HG03103 (cell line): ENCODE data around the gene KRTAP10-3.

Experiments
- ATAC-seq: cut with Tn5 transposase; IDR thresholded peaks from one replicate; pipeline ENCODE4 v1.9.1; 2021; ENCODE audit warnings: low read depth; ENCODE audit not compliant: unreplicated experiment

KRTAP10-3 gene

DNA sequence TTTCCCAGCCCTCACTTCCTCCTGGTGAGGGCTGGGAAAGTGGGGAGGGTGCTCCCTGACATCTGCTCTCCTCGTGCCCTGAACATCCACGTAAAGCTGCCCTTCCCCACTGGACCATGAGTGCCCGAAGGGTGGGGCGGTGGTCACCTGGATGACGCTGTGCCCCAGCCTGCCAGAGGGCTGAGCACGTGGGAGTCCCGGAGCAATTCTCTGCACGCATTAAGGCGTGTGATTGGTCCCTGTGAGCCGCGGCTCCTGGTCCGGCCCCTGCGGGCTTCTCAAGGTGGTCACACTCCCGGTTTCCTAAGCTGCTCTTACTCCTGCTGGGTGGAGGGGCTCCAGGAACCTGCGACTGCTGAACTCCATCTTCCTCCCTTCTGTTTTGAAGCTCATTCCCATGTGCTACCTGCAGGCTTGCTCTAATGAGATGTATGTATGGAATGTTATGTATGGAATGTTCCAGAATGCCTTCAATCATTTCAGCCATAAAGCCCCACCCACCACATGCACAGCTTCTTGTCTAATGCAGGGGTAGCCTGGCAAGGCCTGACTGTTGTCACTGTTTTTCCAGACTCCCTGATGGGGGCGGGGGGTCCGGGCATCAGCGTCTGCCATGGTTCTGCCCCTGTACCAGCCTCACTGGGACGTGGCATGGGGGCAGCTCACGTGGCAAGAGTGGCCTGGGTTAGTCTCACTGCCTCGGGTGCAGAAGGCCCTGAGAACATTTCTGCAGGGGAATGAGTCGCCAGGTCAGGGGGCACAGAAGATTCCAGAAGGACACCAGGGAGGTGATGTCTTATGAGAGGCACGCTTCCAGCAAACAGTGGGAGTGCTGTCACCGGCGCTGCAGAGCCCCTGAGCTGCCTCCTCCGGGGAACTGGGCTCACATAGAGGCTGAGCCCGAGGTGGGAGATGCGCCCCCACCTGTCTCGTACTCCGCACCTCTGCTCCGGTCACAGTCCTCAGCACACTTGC lies 38.0 kb downstream of the KRTAP10-3 start:
- ATAC-seq, result no peak

GRCh38 chr21:44519346-44520325 lies 39.0 kb downstream of the KRTAP10-3 start:
- ATAC-seq, result no peak

DNA sequence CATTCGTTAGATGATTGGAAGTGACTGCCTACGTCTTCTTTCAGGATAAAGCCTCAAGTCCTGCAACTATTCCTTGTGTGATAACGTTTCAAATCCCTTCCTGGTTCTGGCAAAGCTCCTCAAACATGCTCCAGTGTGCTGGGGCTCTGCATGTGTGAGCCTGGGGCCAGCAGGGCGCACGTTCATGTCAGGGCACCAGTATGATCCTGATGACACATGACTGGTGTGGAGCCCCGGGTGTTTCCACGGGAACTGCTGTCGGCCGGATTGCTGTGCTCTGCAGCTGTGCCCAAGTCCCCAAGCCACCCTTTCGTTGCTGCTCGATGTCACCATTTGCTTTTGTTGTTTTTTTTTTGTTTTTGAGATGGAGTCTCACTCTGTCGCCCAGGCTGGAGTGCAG lies 39.9 kb downstream of the KRTAP10-3 start:
- ATAC-seq, result no peak

- no peak for ATAC-seq
Measured at GRCh38 chr21:44517175-44517899, 41.3 kb downstream of the KRTAP10-3 start.

- ATAC-seq, result no peak
Measured at GRCh38 chr21:44516828-44517174, 41.8 kb downstream of the KRTAP10-3 start.

DNA sequence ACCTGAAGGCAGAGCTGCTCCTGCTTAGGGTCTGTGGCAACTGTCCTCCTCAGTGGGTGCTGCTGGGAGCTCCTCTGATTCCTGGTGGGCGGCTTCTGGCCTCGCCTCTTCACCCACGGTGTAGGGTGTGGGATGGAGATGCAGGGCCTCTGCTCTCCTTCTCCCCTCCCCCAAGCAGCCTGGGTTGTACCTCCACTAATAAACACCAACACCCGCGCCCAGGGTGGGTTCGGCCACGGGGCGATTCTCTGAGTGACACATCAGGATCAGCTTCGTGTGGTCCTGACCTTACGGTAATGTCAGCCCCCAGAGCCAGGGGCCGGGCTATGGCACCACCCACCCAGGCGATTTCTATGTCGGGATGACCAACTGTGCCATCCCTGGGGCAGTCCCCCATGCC lies 42.3 kb downstream of the KRTAP10-3 start:
- no peak for ATAC-seq

- no peak for ATAC-seq
Measured at GRCh38 chr21:44515359-44516165, 43.0 kb downstream of the KRTAP10-3 start.

DNA sequence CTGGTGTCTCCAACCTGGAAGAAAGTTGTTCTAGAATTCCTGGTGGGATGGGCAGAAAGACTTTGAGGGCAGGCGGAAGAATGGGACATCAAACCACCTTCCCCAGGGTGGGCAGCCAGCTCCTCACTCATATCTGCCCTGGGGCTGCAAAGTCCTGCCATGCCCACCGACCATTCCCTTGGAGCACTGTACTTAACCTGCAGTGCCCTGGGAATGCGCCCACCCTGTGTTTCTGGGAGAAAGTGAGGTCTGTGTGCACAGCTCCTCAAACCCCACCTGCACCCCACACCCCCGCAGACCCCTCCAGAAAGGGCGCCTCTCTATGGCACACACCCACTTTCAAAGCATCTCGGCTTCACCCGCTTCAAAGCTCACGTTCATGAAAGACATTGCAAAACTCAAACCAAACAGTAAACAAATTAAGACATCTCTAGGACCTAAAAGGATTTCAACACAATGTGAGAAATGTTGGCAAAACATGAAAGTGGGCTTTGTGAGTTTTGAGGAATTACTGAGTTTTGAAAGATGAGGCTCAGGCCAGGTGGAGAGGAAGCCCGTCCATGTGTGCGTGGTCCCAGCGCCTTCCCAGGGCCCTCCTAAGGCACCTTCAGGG lies 43.7 kb downstream of the KRTAP10-3 start:
- no peak for ATAC-seq

GRCh38 chr21:44514218-44514520 lies 44.4 kb downstream of the KRTAP10-3 start:
- no peak for ATAC-seq

GRCh38 chr21:44513389-44514217 lies 45.0 kb downstream of the KRTAP10-3 start:
- no peak for ATAC-seq

GRCh38 chr21:44512496-44513388 lies 45.9 kb downstream of the KRTAP10-3 start:
- no peak for ATAC-seq

GRCh38 chr21:44511938-44512275 lies 46.7 kb downstream of the KRTAP10-3 start:
- ATAC-seq, result no peak

GRCh38 chr21:44511219-44511937 lies 47.2 kb downstream of the KRTAP10-3 start:
- ATAC-seq, result no peak

DNA sequence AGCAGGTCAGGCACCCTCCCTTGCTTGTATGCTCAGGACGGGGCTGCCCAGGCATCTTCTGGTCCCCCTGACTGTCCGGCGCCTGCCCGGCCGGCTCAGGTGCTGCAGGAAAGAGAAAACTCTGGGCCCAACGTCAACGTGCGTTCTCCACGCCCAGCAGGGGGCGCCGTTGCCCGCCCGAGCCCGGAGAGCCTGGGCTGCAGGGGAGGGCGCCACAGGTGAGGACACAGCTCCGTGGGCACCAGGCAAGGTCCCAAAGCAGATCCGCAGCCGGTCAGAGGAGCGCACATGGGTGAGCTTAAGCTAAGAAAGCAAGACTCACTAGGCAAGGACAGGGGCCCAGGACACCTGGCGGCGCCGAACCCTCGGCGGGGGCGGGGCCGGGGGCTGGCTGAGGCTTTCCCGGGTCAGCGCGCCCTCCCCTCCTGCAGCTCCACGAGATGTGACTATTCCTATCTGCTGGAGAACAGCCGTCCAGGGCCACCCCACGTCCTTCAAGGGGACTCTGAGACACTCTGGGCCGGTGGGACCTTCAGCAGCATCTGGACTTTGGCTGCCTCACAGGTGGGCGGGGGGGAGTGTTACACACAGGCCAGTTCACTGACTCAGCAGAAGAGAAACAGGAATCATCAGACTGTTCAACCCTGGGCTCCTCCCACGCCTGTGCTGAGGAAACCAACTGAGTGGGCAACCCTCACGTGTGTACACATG lies 47.9 kb downstream of the KRTAP10-3 start:
- ATAC-seq, result no peak

DNA sequence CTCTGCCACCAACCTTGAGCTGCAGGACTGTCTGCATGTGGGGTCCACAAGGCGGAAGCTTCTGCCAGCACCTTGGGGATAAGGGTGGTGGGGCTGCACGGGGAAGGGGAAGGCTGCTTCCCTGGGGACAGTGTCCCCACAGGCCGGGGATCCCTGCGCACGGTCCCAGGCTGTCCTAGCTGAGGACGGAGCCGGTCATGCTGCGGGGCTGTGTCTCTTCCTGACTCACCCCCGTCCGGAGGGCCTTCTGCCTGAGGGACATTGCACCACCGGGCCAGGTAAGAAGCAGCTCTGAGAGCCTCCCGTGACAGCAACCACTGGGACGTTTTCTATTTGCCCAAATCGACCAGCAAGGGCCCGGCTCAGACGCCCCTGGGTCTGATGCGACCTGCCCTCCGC lies 48.5 kb downstream of the KRTAP10-3 start:
- ATAC-seq, result no peak

- no peak for ATAC-seq
Measured at GRCh38 chr21:44509539-44509938, 49.1 kb downstream of the KRTAP10-3 start.
